GM12878 (cell line): Measurements from ENCODE around the gene HEATR1. TPM values are rescaled to one million over a fixed set of nuclear protein-coding genes. Genes with fewer than 3 reads are reported as not detected.

Experiments used
- ATAC-seq: fragments of 200-7000 bp; cut with Tn5 transposase; 3 replicates; pipeline ENCODE4 v1.9.1; 2020; ENCODE audit warnings: mild to moderate bottlenecking, moderate library complexity
- BruUV-seq: library from RNA; stranded (reverse); fragments of 400-500 nt; replicated peaks from 2 replicates; lab custom pipeline; 2021; lab: Mats Ljungman, UMichigan
- CTCF ChIA-PET: fragments of 300-600 bp; sonication (Branson Sonifier 250); formaldehyde crosslinking; extraction: SDS; loops from one replicate; lab custom pipeline; 2021; ENCODE audit warnings: inconsistent platforms; lab: Yijun Ruan, JAX
- POLR2A ChIA-PET: fragments of 350-600 bp; formaldehyde crosslinking; extraction: SDS; loops from one replicate; lab custom pipeline; 2021; ENCODE audit warnings: inconsistent platforms; lab: Charles Lee
- RAD21 ChIA-PET: fragments of 300-600 bp; sonication (Branson Sonifier 250); formaldehyde crosslinking; loops from one replicate; lab custom pipeline; 2023; ENCODE audit warnings: antibody characterized with exemption; ENCODE audit not compliant: unreplicated experiment; lab: Charles Lee
- SMC1A ChIA-PET: fragments of 300-600 bp; sonication (Branson Sonifier 250); formaldehyde crosslinking; loops from one replicate; lab custom pipeline; 2023; ENCODE audit not compliant: unreplicated experiment, uncharacterized antibody; lab: Charles Lee
- DNase-seq: peaks from one replicate; pipeline ENCODE4 v3.0.0-alpha.2; 2011; ENCODE audit warnings: low read depth, low spot score
- FAIRE-seq: peaks from 3 replicates; lab custom pipeline; 2011; peaks lifted over from hg19 to GRCh38; lab: Jason Lieb, UNC
- H2AFZ ChIP-seq: 2 replicates; pipeline ENCODE4 v1.6.0; 2011; ENCODE audit warnings: low read depth, low read length, control low read depth; ENCODE audit not compliant: control insufficient read depth
- H3K27ac ChIP-seq: 2 replicates; pipeline ENCODE4 v1.5.1; 2011; ENCODE audit warnings: control low read depth; ENCODE audit not compliant: control insufficient read depth, insufficient read depth
- H3K27me3 ChIP-seq, 2 experiments: replicated peaks in 1 of 2; 2 replicates each; pipeline versions ENCODE4 v1.6.0 to v1.6.1; 2011; ENCODE audit warnings: low read length in 1 of 2; ENCODE audit not compliant: control insufficient read depth in 2 of 2, insufficient read depth in 2 of 2
- H3K36me3 ChIP-seq, 2 experiments: 2 replicates each; pipeline ENCODE4 v1.5.1; 2011; ENCODE audit warnings: low read length in 1 of 2; ENCODE audit not compliant: control insufficient read depth in 2 of 2, insufficient read depth in 2 of 2
- H3K4me1 ChIP-seq: 2 replicates; pipeline ENCODE4 v1.6.1; 2011; ENCODE audit warnings: mild to moderate bottlenecking, low read length, moderate library complexity, mixed read lengths; ENCODE audit not compliant: control insufficient read depth, insufficient read depth
- H3K4me2 ChIP-seq: 2 replicates; pipeline ENCODE4 v1.6.0; 2011; ENCODE audit warnings: control low read depth; ENCODE audit not compliant: control insufficient read depth, insufficient read depth
- H3K4me3 ChIP-seq: fragments of 200-600 bp; sonication (generic); 2 replicates; pipeline ENCODE4 v1.5.1; 2016
- H3K79me2 ChIP-seq: 2 replicates; pipeline ENCODE4 v1.6.0; 2011; ENCODE audit warnings: low read length; ENCODE audit not compliant: control insufficient read depth, insufficient read depth
- H3K9ac ChIP-seq: 2 replicates; pipeline ENCODE4 v1.8.0; 2011; ENCODE audit warnings: low read length, control low read depth, mixed read lengths; ENCODE audit not compliant: control insufficient read depth, insufficient read depth
- H3K9me3 ChIP-seq: replicated peaks from 3 replicates; pipeline ENCODE4 v1.5.1; 2011; ENCODE audit warnings: mild to moderate bottlenecking, low read length; ENCODE audit not compliant: control insufficient read depth, insufficient read depth
- H4K20me1 ChIP-seq: 2 replicates; pipeline ENCODE4 v1.6.0; 2011; ENCODE audit not compliant: control insufficient read depth, insufficient read depth
- CBX3 ChIP-seq: fragments of 200-600 bp; sonication (generic); IDR thresholded peaks from 2 replicates; pipeline ENCODE4 v1.6.1; 2016; ENCODE audit warnings: low read depth, borderline replicate concordance
- CEBPZ ChIP-seq: fragments of 150-350 bp; IDR thresholded peaks from 2 replicates; pipeline ENCODE4 v1.6.1; 2016; ENCODE audit warnings: low read depth, low read length
- EGR1 ChIP-seq, 2 experiments: IDR thresholded peaks; 1 replicate in 1 of 2; 2 replicates in 1 of 2; pipeline ENCODE4 v1.6.1; 2011 to 2012; ENCODE audit warnings: low read depth in 2 of 2, low read length in 2 of 2, borderline replicate concordance in 1 of 2, mild to moderate bottlenecking in 1 of 2, moderate library complexity in 1 of 2
- JUND ChIP-seq: IDR thresholded peaks from 2 replicates; pipeline ENCODE4 v1.6.1; 2012; ENCODE audit warnings: low read depth, mild to moderate bottlenecking, low read length, improper control_type of control experiment, moderate library complexity
- MAX ChIP-seq: IDR thresholded peaks from 2 replicates; pipeline ENCODE4 v1.6.1; 2012; ENCODE audit warnings: low read depth, low read length, improper control_type of control experiment
- MTA2 ChIP-seq: fragments of 450-650 bp; IDR thresholded peaks from 2 replicates; pipeline ENCODE4 v1.6.1; 2016; ENCODE audit warnings: low read depth, mild to moderate bottlenecking, moderate library complexity
- NBN ChIP-seq: fragments of 450-650 bp; IDR thresholded peaks from 2 replicates; pipeline ENCODE4 v1.6.1; 2016
- NFXL1 ChIP-seq: fragments of 450-650 bp; IDR thresholded peaks from 2 replicates; pipeline ENCODE4 v1.6.1; 2017; ENCODE audit warnings: antibody characterized with exemption, mild to moderate bottlenecking, borderline replicate concordance
- POLR2AphosphoS2 ChIP-seq: IDR thresholded peaks from 2 replicates; pipeline ENCODE4 v1.6.1; 2011; ENCODE audit warnings: low read depth, mild to moderate bottlenecking, low read length, improper control_type of control experiment, moderate library complexity
- RELB ChIP-seq: fragments of 450-650 bp; IDR thresholded peaks from 2 replicates; pipeline ENCODE4 v1.6.1; 2017; ENCODE audit warnings: low read depth, mild to moderate bottlenecking, moderate library complexity
- SMC3 ChIP-seq: IDR thresholded peaks from 2 replicates; pipeline ENCODE4 v1.6.1; 2011; ENCODE audit warnings: low read length, improper control_type of control experiment, borderline replicate concordance
- SP1 ChIP-seq: IDR thresholded peaks from one replicate; pipeline ENCODE4 v1.6.1; 2011; ENCODE audit warnings: low read depth, low read length
- STAT1 ChIP-seq: fragments of 450-650 bp; conservative IDR thresholded peaks from 2 replicates; pipeline ENCODE4 v1.6.1; 2014; ENCODE audit warnings: antibody characterized with exemption, mild to moderate bottlenecking
- WRNIP1 ChIP-seq: IDR thresholded peaks from 2 replicates; pipeline ENCODE4 v1.6.1; 2011; ENCODE audit warnings: low read depth, low read length, improper control_type of control experiment, borderline replicate concordance
- ZBED1 ChIP-seq: IDR thresholded peaks from 2 replicates; pipeline ENCODE4 v1.6.1; 2016; ENCODE audit warnings: borderline replicate concordance
- ZNF24 ChIP-seq: fragments of 450-650 bp; IDR thresholded peaks from 2 replicates; pipeline ENCODE4 v1.6.1; 2017; ENCODE audit warnings: antibody characterized with exemption, mild to moderate bottlenecking
- ZNF384 ChIP-seq: IDR thresholded peaks from 2 replicates; pipeline ENCODE4 v1.6.1; 2012; ENCODE audit warnings: low read depth, mild to moderate bottlenecking, low read length, improper control_type of control experiment, borderline replicate concordance
- WGBS: methylation state at CpG from one replicate; pipeline ENCODE4 v1.1.6; 2016; ENCODE audit warnings: low lambda C conversion rate; ENCODE audit not compliant: insufficient replicate concordance, insufficient coverage; ENCODE audit errors: missing lambda C conversion rate; 5-methylcytosine and 5-hydroxymethylcytosine counted together
- in situ Hi-C: fragments of 300-500 bp; cut with MboI; formaldehyde crosslinking; loops from 9 replicates; pipeline ENCODE4 v1.14.3; 2018; ENCODE audit warnings: mixed read lengths
- intact Hi-C: fragments of 100-400 bp; cut with micrococcal nuclease; formaldehyde crosslinking; loops from one replicate; pipeline ENCODE4 v1.14.2; 2022; ENCODE audit not compliant: unreplicated experiment
- polyA plus RNA-seq, 11 experiments: library from polyadenylated mRNA; depleted of rRNA in 4 of 11; unstranded in 6 of 11; stranded (reverse) in 5 of 11; fragments of >200 nt; fragmentation: Nextera tagmentation in 4 of 11; fragmentation: Illumina TruSeq in 1 of 11; extraction: Ambion mirVana in 4 of 11; extraction: Trizol in 1 of 11; gene quantifications; 1 replicate in 1 of 11; 2 replicates in 10 of 11; pipeline versions ENCODE4 v1.2.1 to v1.2.3, GENCODE V29; 2011 to 2016; ENCODE audit warnings: inconsistent platforms in 2 of 11, missing spikeins in 2 of 11, low read depth in 1 of 11
- total RNA-seq, 4 experiments: library from RNA; depleted of rRNA in 3 of 4; stranded (reverse); fragments of >200 nt in 3 of 4; fragmentation: Illumina TruSeq in 1 of 4; extraction: Trizol in 1 of 4; gene quantifications; 2 replicates each; pipeline versions ENCODE4 v1.2.1 to v1.2.3, GENCODE V29; 2013 to 2021

The HEATR1 gene
- total and polyA plus RNA-seq, 10 of the 15 experiments (the other 5 are each of a cell fraction or from before 2014, with no cell fraction given) = 8.6 to 72.3 (median 41.9) TPM

- ChIA-PET SMC1A (no interaction called here), POLR2A (no interaction called here), RAD21 (no interaction called here), CTCF (no interaction called here)
- 42% methylated on average over 5 of the region's 5 CpGs for WGBS
- DNase-seq = no peak
- ATAC-seq = no peak
- no peak for FAIRE-seq
- BruUV-seq = no TSS peak
- Histone ChIP-seq H4K20me1 (no peaks in the 10 kb centered on the region), H3K4me2 (no peak overlapping the region), H3K36me3 (no peaks in the 10 kb centered on the region), H3K9me3 (no peaks in the 10 kb centered on the region), H3K4me1 (no peaks in the 10 kb centered on the region), H3K4me3 (no peak overlapping the region), H3K9ac (no peak overlapping the region), H3K79me2 (no peaks in the 10 kb centered on the region), H2AFZ (no peak overlapping the region), H3K27me3 (no peaks in the 10 kb centered on the region), H3K27ac (no peak overlapping the region)
- in situ Hi-C loops (no loop called here), intact Hi-C loops (no loop called here)
- TF ChIP-seq POLR2AphosphoS2 (no peak), SMC3 (no peak), ZNF384 (no peak), CBX3 (no peak), RELB (no peak), NBN (no peak), EGR1 (IDR thresholded peaks at IDR 0.05; ENCODE audit: borderline replicate concordance in 1 of 2, low read depth in 2 of 2, low read length in 2 of 2) (no peak), CEBPZ (no peak), SP1 (no peak), MTA2 (no peak), WRNIP1 (no peak), STAT1 (no peak), NFXL1 (no peak), ZBED1 (no peak), ZNF24 (no peak), MAX (no peak), JUND (no peak)
These were observed 40.8 kb upstream of the HEATR1 start for GRCh38 chr1:236645016-236645680.
